SW 1271 (cell line): ENCODE results near the gene FCRL6.

Source experiments
- DNase-seq, 2 experiments: peaks; one replicate each; lab custom pipeline; 2025; lab: John Stamatoyannopoulos, UW

The FCRL6 gene

GRCh38 chr1:159802111-159802510, at the start of gene FCRL6:
Gene FCRL6, plus strand, starts transcription at chr1:159802360. Its CDS starts 65 bp downstream, at chr1:159802425.
- DNase-seq, result no peak

- DNase-seq, result no peak
Measured at GRCh38 chr1:159753386-159753785, 48.8 kb upstream of the FCRL6 start.

GRCh38 chr1:159755451-159756007, 46.6 kb upstream of the FCRL6 start:
- DNase-seq, result no peak

- no peak for DNase-seq
Measured at GRCh38 chr1:159756397-159756796, 45.8 kb upstream of the FCRL6 start.

- no peak for DNase-seq
Measured at GRCh38 chr1:159763686-159764085, 38.5 kb upstream of the FCRL6 start.

- DNase-seq, result no peak
Measured at GRCh38 chr1:159765806-159766205, 36.4 kb upstream of the FCRL6 start.

- DNase-seq, result no peak
Measured at GRCh38 chr1:159771127-159771895, 30.8 kb upstream of the FCRL6 start.

- DNase-seq, result no peak
Measured at GRCh38 chr1:159774465-159774864, 27.7 kb upstream of the FCRL6 start.

GRCh38 chr1:159775716-159776115, 26.4 kb upstream of the FCRL6 start:
- DNase-seq, result peak in 1 of 2 experiments; percentile 10

GRCh38 chr1:159778266-159778665, 23.9 kb upstream of the FCRL6 start:
- no peak for DNase-seq

- DNase-seq, result no peak
Measured at GRCh38 chr1:159779403-159779851, 22.7 kb upstream of the FCRL6 start.

- peak; percentile 44 to 88 for DNase-seq
Measured at GRCh38 chr1:159780583-159781582, 21.3 kb upstream of the FCRL6 start, which contains the start of gene DUSP23. Gene DUSP23, plus strand, starts transcription at chr1:159780962. Its CDS starts 139 bp downstream, at chr1:159781101.

GRCh38 chr1:159781992-159782391, 20.2 kb upstream of the FCRL6 start:
- DNase-seq, result no peak

GRCh38 chr1:159783724-159784123, 18.4 kb upstream of the FCRL6 start:
- no peak for DNase-seq

- no peak for DNase-seq
Measured at GRCh38 chr1:159786465-159786864, 15.7 kb upstream of the FCRL6 start.

GRCh38 chr1:159786966-159787365, 15.2 kb upstream of the FCRL6 start:
- DNase-seq, result no peak

- peak in 1 of 2 experiments; percentile 3 for DNase-seq
Measured at GRCh38 chr1:159790237-159790917, 11.8 kb upstream of the FCRL6 start.

GRCh38 chr1:159791031-159791430, 11.1 kb upstream of the FCRL6 start:
- no peak for DNase-seq

GRCh38 chr1:159791461-159791860, 10.7 kb upstream of the FCRL6 start:
- DNase-seq, result no peak

GRCh38 chr1:159795534-159795933, 6.6 kb upstream of the FCRL6 start:
- DNase-seq, result no peak

- DNase-seq, result peak; percentile 54 to 81
Measured at GRCh38 chr1:159798893-159799292, 3.3 kb upstream of the FCRL6 start.
